WI38 (cell line): Measurements from ENCODE around the gene PAMR1.

Experiments used
- H3K4me3 ChIP-seq: 2 replicates; pipeline ENCODE4 v1.5.1; 2011; ENCODE audit warnings: low read depth, mild to moderate bottlenecking, control low read depth, low read length
- TF ChIP-seq, protein P1 (sequence below): IDR thresholded peaks from 2 replicates; pipeline ENCODE4 v1.5.1; 2012; ENCODE audit warnings: low read depth, mild to moderate bottlenecking, control low read depth, low read length

The PAMR1 gene

DNA sequence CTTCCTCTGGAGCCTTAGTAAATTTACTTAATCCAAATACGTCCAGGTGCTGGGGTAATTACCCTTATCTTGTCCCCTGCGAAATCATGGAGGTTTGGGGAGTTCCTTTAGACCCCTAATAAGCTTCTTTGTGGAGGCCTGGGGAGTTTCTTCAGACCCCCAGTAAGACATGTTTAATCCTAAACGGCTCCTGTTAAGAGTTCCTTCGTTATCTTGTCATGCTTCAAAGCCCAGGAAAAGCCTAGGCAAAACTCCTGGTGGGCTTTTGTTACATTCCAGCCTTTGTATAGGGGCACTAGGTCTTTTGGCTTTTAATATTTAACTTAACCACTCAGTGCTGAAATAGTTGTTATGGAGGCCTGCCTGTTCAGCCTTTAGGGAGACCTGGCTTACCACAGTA is 18.1 kb upstream of the PAMR1 start:
- no peak overlapping the region for H3K4me3 ChIP-seq
- TF ChIP-seq, protein P1, sequence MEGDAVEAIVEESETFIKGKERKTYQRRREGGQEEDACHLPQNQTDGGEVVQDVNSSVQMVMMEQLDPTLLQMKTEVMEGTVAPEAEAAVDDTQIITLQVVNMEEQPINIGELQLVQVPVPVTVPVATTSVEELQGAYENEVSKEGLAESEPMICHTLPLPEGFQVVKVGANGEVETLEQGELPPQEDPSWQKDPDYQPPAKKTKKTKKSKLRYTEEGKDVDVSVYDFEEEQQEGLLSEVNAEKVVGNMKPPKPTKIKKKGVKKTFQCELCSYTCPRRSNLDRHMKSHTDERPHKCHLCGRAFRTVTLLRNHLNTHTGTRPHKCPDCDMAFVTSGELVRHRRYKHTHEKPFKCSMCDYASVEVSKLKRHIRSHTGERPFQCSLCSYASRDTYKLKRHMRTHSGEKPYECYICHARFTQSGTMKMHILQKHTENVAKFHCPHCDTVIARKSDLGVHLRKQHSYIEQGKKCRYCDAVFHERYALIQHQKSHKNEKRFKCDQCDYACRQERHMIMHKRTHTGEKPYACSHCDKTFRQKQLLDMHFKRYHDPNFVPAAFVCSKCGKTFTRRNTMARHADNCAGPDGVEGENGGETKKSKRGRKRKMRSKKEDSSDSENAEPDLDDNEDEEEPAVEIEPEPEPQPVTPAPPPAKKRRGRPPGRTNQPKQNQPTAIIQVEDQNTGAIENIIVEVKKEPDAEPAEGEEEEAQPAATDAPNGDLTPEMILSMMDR, result no peak

DNA sequence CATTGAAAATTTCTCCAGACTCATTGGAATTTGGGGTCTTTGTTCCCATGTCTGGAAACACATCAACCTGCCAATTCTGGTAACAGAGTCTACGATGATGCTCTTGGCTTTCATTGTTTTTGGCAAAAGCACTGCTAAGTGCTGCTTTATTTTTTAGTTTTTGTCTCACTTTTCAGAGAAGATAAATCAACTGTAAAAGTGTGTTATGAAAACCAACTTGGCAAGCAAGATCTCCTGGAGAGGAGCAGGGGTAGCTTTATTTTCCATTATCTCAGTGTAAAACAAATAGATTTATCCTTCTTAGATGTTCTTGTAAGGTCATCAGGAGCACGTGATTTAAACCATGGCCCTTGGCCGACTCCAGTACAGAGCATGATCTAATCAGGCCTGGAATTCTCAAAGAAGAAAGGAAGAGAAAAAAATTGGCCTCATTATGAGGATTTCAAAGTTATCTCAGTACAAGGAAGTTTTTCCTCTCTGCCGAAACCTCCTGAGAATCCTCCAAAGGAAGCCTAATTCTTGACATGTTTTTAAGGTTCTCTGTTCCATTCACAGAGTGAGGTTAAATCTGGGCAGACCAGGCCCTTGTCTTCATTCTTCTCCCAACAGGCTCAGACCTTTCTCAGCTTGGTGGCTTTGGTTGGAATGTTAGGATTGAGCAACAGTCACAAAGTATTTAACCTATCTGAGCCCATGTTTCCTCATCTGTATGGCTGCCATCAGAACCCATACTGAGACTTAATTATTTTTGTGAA is 16.4 kb upstream of the PAMR1 start:
- no peak overlapping the region for H3K4me3 ChIP-seq
- TF ChIP-seq, protein P1, result no peak

DNA sequence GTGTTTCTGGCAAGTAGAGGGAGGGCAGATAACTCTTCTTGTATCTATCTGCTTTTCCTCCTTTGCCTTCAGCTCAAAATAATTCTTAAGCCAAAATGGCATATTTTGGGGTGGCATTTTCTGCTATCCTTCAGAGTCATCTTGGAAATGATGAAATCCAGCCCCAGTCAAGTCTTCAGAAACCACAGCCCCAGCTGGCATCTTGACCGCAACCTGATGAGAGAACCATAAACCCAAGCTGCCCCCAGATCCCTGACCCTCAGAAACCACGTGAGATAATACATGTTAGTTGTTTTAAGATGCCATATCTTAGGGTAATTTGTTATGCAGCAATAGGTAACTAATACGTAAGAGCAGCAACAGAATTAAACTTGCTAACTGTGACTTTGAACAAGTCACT is 15.1 kb upstream of the PAMR1 start:
- TF ChIP-seq, protein P1, result no peak

DNA sequence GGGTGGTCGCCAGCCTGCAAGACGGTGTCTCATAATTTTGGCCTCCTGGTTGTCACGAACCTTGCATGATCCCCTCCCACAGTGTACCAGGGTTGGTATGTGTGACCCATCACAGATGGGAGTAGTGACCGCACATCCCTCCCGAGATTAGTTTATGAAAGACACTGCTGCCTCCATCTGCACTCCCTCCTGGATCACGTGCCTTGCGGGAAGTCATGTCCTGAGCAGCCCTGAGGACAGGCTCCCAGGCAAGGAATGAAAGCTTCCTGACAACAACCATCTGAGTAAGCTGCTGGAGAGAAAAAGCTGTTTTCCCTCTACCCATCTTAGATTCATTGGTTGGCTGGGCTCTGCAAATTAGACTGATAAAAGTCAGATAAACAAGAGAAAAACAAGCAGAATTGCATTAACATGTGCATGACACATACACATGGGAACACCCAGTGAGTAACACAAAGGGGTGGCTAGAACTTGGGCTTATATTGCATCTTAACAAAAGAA is 14.4 kb upstream of the PAMR1 start:
- TF ChIP-seq, protein P1, result no peak
- no peak overlapping the region for H3K4me3 ChIP-seq

More for the DNA sequence above, 15.1 kb upstream of the PAMR1 start:
- H3K4me3 ChIP-seq, result no peak overlapping the region

DNA sequence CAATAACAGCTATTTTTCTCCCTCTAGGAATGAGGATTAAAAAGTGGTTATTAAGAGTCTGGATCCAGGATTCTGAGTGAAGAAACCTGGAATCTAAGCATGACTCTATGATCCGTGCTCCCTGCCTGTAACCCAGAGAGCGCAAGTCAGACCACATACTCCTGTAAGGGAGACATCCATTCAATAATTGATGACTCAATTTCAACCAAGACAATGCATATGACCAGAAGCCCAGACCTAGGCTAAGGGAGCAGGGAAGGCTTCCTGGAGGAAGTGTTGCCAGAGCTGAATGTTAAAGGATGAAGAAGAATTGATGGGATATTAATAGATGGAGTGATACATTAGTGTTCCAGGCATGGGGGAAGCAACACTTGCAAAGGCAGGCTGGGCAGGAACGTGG is 13.8 kb upstream of the PAMR1 start:
- TF ChIP-seq, protein P1, result no peak
- no peak overlapping the region for H3K4me3 ChIP-seq

DNA sequence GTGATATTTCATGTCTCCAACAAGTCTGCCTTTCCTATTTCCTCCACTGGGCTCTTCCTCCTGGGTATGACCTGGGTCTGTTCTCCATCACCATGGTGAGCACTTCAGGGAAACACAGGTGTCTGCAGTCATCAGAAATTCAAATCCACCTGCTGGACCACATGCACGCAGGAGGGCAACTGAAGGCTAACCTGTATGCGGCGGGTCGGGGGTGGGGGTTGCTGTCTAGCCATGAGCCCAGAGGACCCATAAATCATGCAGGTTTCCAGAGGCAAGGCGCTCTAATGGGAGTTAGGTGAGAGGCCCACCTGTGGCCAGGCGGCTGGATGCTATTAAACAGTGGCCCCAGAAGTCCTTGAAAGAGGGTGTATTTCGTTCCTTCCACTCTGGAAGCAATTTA is 11.1 kb upstream of the PAMR1 start:
- TF ChIP-seq, protein P1, result no peak
- no peak overlapping the region for H3K4me3 ChIP-seq

DNA sequence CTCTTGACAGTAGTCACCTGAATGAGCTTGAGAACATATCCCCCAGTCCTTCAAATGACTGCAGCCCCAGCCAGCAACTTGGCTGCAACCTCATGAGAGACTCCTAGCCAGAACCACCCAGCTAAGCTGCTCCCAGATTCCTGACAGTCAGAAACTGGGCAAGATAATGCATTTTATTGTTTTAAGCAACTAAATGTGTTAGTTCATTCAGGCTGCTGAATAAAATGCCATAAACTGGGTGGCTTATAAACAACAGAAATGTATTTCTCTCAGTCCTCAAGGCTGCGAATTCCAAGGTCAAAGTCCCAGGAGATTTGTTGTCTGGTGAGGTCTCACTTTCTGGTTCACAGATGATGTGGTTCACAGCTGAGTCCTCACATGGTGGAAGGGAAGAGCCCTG is 5.8 kb upstream of the PAMR1 start:
- TF ChIP-seq, protein P1, result no peak
- H3K4me3 ChIP-seq, result no peak overlapping the region
